Spleen (tissue), 7 donors: ENCODE results near the gene HMX3.

Experiments
- CTCF ChIP-seq, 11 experiments: fragments of 200-600 bp in 7 of 11; fragments of 450-650 bp in 4 of 11; sonication (generic) in 4 of 11; IDR thresholded peaks in 8 of 11; conservative IDR thresholded peaks in 3 of 11; 1 replicate in 7 of 11; 2 replicates in 4 of 11; pipeline versions ENCODE4 v1.4.0 to v1.8.0; 2016 to 2021; ENCODE audit warnings: antibody characterized with exemption in 11 of 11, inconsistent platforms in 4 of 11, mild to moderate bottlenecking in 1 of 11
- POLR2A ChIP-seq, 3 donors: fragments of 450-650 bp; IDR thresholded peaks; one replicate each; pipeline ENCODE4 v1.5.1; 2017; ENCODE audit warnings: antibody characterized with exemption in 3 of 3, mild to moderate bottlenecking in 1 of 3
- POLR2AphosphoS5 ChIP-seq, 3 donors: sonication (generic); formaldehyde crosslinking; IDR thresholded peaks; one replicate each; pipeline ENCODE4 v1.5.1; 2017; ENCODE audit warnings: antibody characterized with exemption in 3 of 3
- donor health status: DM: no; HTN: no; CAD: no; lungs with moderate emphysema.
- donor health status: DM: no; HTN: no; CAD: no.
- donor health status: DM: no; HTN: no; CAD: no.

GRCh38 chr10:123146013-123146893 is 10.5 kb downstream of the HMX3 start:
- no peak for TF ChIP-seq CTCF (IDR thresholded peaks at IDR 0.05 in 8 of 11, conservative IDR thresholded peaks at IDR 0.05 in 3 of 11)
- TF ChIP-seq POLR2AphosphoS5 (IDR thresholded peaks at IDR 0.05): no peak
- TF ChIP-seq POLR2A (IDR thresholded peaks at IDR 0.05): no peak
